GM12878 (cell line): ENCODE results near the gene PCLO. TPM values are rescaled to one million over a fixed set of nuclear protein-coding genes. Genes with fewer than 3 reads are reported as not detected.

Experiments used
- ATAC-seq: fragments of 200-7000 bp; cut with Tn5 transposase; 3 replicates; pipeline ENCODE4 v1.9.1; 2020; ENCODE audit warnings: mild to moderate bottlenecking, moderate library complexity
- BruUV-seq: library from RNA; stranded (reverse); fragments of 400-500 nt; replicated peaks from 2 replicates; lab custom pipeline; 2021; lab: Mats Ljungman, UMichigan
- CTCF ChIA-PET: fragments of 300-600 bp; sonication (Branson Sonifier 250); formaldehyde crosslinking; extraction: SDS; loops from one replicate; lab custom pipeline; 2021; ENCODE audit warnings: inconsistent platforms; lab: Yijun Ruan, JAX
- POLR2A ChIA-PET: fragments of 350-600 bp; formaldehyde crosslinking; extraction: SDS; loops from one replicate; lab custom pipeline; 2021; ENCODE audit warnings: inconsistent platforms; lab: Charles Lee
- RAD21 ChIA-PET: fragments of 300-600 bp; sonication (Branson Sonifier 250); formaldehyde crosslinking; loops from one replicate; lab custom pipeline; 2023; ENCODE audit warnings: antibody characterized with exemption; ENCODE audit not compliant: unreplicated experiment; lab: Charles Lee
- SMC1A ChIA-PET: fragments of 300-600 bp; sonication (Branson Sonifier 250); formaldehyde crosslinking; loops from one replicate; lab custom pipeline; 2023; ENCODE audit not compliant: unreplicated experiment, uncharacterized antibody; lab: Charles Lee
- DNase-seq: peaks from one replicate; pipeline ENCODE4 v3.0.0-alpha.2; 2011; ENCODE audit warnings: low read depth, low spot score
- FAIRE-seq: peaks from 3 replicates; lab custom pipeline; 2011; peaks lifted over from hg19 to GRCh38; lab: Jason Lieb, UNC
- H2AFZ ChIP-seq: 2 replicates; pipeline ENCODE4 v1.6.0; 2011; ENCODE audit warnings: low read depth, low read length, control low read depth; ENCODE audit not compliant: control insufficient read depth
- H3K27ac ChIP-seq: 2 replicates; pipeline ENCODE4 v1.5.1; 2011; ENCODE audit warnings: control low read depth; ENCODE audit not compliant: control insufficient read depth, insufficient read depth
- H3K27me3 ChIP-seq, 2 experiments: replicated peaks in 1 of 2; 2 replicates each; pipeline versions ENCODE4 v1.6.0 to v1.6.1; 2011; ENCODE audit warnings: low read length in 1 of 2; ENCODE audit not compliant: control insufficient read depth in 2 of 2, insufficient read depth in 2 of 2
- H3K36me3 ChIP-seq, 2 experiments: 2 replicates each; pipeline ENCODE4 v1.5.1; 2011; ENCODE audit warnings: low read length in 1 of 2; ENCODE audit not compliant: control insufficient read depth in 2 of 2, insufficient read depth in 2 of 2
- H3K4me1 ChIP-seq: 2 replicates; pipeline ENCODE4 v1.6.1; 2011; ENCODE audit warnings: mild to moderate bottlenecking, low read length, moderate library complexity, mixed read lengths; ENCODE audit not compliant: control insufficient read depth, insufficient read depth
- H3K4me2 ChIP-seq: 2 replicates; pipeline ENCODE4 v1.6.0; 2011; ENCODE audit warnings: control low read depth; ENCODE audit not compliant: control insufficient read depth, insufficient read depth
- H3K4me3 ChIP-seq: fragments of 200-600 bp; sonication (generic); 2 replicates; pipeline ENCODE4 v1.5.1; 2016
- H3K79me2 ChIP-seq: 2 replicates; pipeline ENCODE4 v1.6.0; 2011; ENCODE audit warnings: low read length; ENCODE audit not compliant: control insufficient read depth, insufficient read depth
- H3K9ac ChIP-seq: 2 replicates; pipeline ENCODE4 v1.8.0; 2011; ENCODE audit warnings: low read length, control low read depth, mixed read lengths; ENCODE audit not compliant: control insufficient read depth, insufficient read depth
- H3K9me3 ChIP-seq: replicated peaks from 3 replicates; pipeline ENCODE4 v1.5.1; 2011; ENCODE audit warnings: mild to moderate bottlenecking, low read length; ENCODE audit not compliant: control insufficient read depth, insufficient read depth
- H4K20me1 ChIP-seq: 2 replicates; pipeline ENCODE4 v1.6.0; 2011; ENCODE audit not compliant: control insufficient read depth, insufficient read depth
- CTCF ChIP-seq, 3 experiments: IDR thresholded peaks in 2 of 3; conservative IDR thresholded peaks in 1 of 3; 2 replicates each; pipeline ENCODE4 v1.5.1; 2011; ENCODE audit warnings: low read depth in 3 of 3, low read length in 3 of 3, mild to moderate bottlenecking in 3 of 3, control low read depth in 2 of 3, moderate library complexity in 2 of 3, inconsistent platforms in 1 of 3, mixed read lengths in 1 of 3; ENCODE audit not compliant: control insufficient read depth in 2 of 3, insufficient read depth in 1 of 3; ENCODE audit errors: extremely low read depth in 1 of 3
- E2F4 ChIP-seq: IDR thresholded peaks from 2 replicates; pipeline ENCODE4 v1.6.1; 2012; ENCODE audit warnings: low read depth, low read length, improper control_type of control experiment
- GATAD2B ChIP-seq: fragments of 450-650 bp; conservative IDR thresholded peaks from 2 replicates; pipeline ENCODE4 v1.6.1; 2017; ENCODE audit warnings: low read depth, mild to moderate bottlenecking, moderate library complexity
- MTA3 ChIP-seq: IDR thresholded peaks from 2 replicates; pipeline ENCODE4 v1.6.1; 2012; ENCODE audit warnings: low read length, inconsistent platforms, borderline replicate concordance
- NKRF ChIP-seq: fragments of 450-650 bp; conservative IDR thresholded peaks from 2 replicates; pipeline ENCODE4 v1.6.1; 2017; ENCODE audit warnings: mild to moderate bottlenecking, moderate library complexity
- PAX5 ChIP-seq: IDR thresholded peaks from 2 replicates; pipeline ENCODE4 v1.6.1; 2011; ENCODE audit warnings: low read depth, low read length, borderline replicate concordance
- PKNOX1 ChIP-seq: fragments of 450-650 bp; IDR thresholded peaks from 2 replicates; pipeline ENCODE4 v1.6.1; 2016; ENCODE audit warnings: mild to moderate bottlenecking
- SPI1 ChIP-seq: IDR thresholded peaks from 2 replicates; pipeline ENCODE4 v1.6.1; 2011; ENCODE audit warnings: low read depth, mild to moderate bottlenecking, low read length, moderate library complexity, borderline replicate concordance; ENCODE audit not compliant: insufficient read depth
- STAT1 ChIP-seq: fragments of 450-650 bp; conservative IDR thresholded peaks from 2 replicates; pipeline ENCODE4 v1.6.1; 2014; ENCODE audit warnings: antibody characterized with exemption, mild to moderate bottlenecking
- ZNF592 ChIP-seq: fragments of 450-650 bp; IDR thresholded peaks from 2 replicates; pipeline ENCODE4 v1.6.1; 2017; ENCODE audit warnings: mild to moderate bottlenecking, moderate library complexity
- WGBS: methylation state at CpG from one replicate; pipeline ENCODE4 v1.1.6; 2016; ENCODE audit warnings: low lambda C conversion rate; ENCODE audit not compliant: insufficient replicate concordance, insufficient coverage; ENCODE audit errors: missing lambda C conversion rate; 5-methylcytosine and 5-hydroxymethylcytosine counted together
- in situ Hi-C: fragments of 300-500 bp; cut with MboI; formaldehyde crosslinking; loops from 9 replicates; pipeline ENCODE4 v1.14.3; 2018; ENCODE audit warnings: mixed read lengths
- intact Hi-C: fragments of 100-400 bp; cut with micrococcal nuclease; formaldehyde crosslinking; loops from one replicate; pipeline ENCODE4 v1.14.2; 2022; ENCODE audit not compliant: unreplicated experiment
- polyA plus RNA-seq, 11 experiments: library from polyadenylated mRNA; depleted of rRNA in 4 of 11; unstranded in 6 of 11; stranded (reverse) in 5 of 11; fragments of >200 nt; fragmentation: Nextera tagmentation in 4 of 11; fragmentation: Illumina TruSeq in 1 of 11; extraction: Ambion mirVana in 4 of 11; extraction: Trizol in 1 of 11; gene quantifications; 1 replicate in 1 of 11; 2 replicates in 10 of 11; pipeline versions ENCODE4 v1.2.1 to v1.2.3, GENCODE V29; 2011 to 2016; ENCODE audit warnings: inconsistent platforms in 2 of 11, missing spikeins in 2 of 11, low read depth in 1 of 11
- total RNA-seq, 4 experiments: library from RNA; depleted of rRNA in 3 of 4; stranded (reverse); fragments of >200 nt in 3 of 4; fragmentation: Illumina TruSeq in 1 of 4; extraction: Trizol in 1 of 4; gene quantifications; 2 replicates each; pipeline versions ENCODE4 v1.2.1 to v1.2.3, GENCODE V29; 2013 to 2021

The PCLO gene
- total and polyA plus RNA-seq, 10 of the 15 experiments (the other 5 are each of a cell fraction or from before 2014, with no cell fraction given) = 0.01 to 0.08 (median 0.03) TPM; not detected in 6

GRCh38 chr7:83204715-83205114 is 42.0 kb upstream of the PCLO start (continued):
- no peak for TF ChIP-seq ZNF592
- TF ChIP-seq PKNOX1 = no peak
- no peak for TF ChIP-seq STAT1
- no peak for TF ChIP-seq SPI1

GRCh38 chr7:83201355-83201754 is 38.7 kb upstream of the PCLO start:
- BruUV-seq = no TSS peak
- no peaks in the 10 kb centered on the region for H3K4me1 ChIP-seq
- FAIRE-seq (no peak), DNase-seq (no peak), ATAC-seq (no peak)
- RAD21 ChIA-PET = no interaction called here
- H3K79me2 ChIP-seq = no peaks in the 10 kb centered on the region
- no peak overlapping the region for H3K27ac ChIP-seq
- H4K20me1 ChIP-seq = no peaks in the 10 kb centered on the region
- no peak overlapping the region for H3K9ac ChIP-seq
- SMC1A ChIA-PET = no interaction called here
- in situ Hi-C loops (no loop called here), intact Hi-C loops (no loop called here)
- H3K4me3 ChIP-seq = no peak overlapping the region
- H3K4me2 ChIP-seq = no peak overlapping the region
- CTCF ChIA-PET = no interaction called here
- WGBS = 95% methylated on average over 1 of the region's 1 CpG
- H3K9me3 ChIP-seq = no peaks in the 10 kb centered on the region
- no peaks in the 10 kb centered on the region for H3K27me3 ChIP-seq
- POLR2A ChIA-PET = no interaction called here
- H3K36me3 ChIP-seq = no peaks in the 10 kb centered on the region
- no peak overlapping the region for H2AFZ ChIP-seq
- TF ChIP-seq PKNOX1 = no peak
- no peak for TF ChIP-seq MTA3
- no peak for TF ChIP-seq PAX5
- TF ChIP-seq CTCF (IDR thresholded peaks at IDR 0.05 in 2 of 3, conservative IDR thresholded peaks at IDR 0.05 in 1 of 3; ENCODE audit: control insufficient read depth in 2 of 3, extremely low read depth in 1 of 3, insufficient read depth in 1 of 3, low read depth in 3 of 3, low read length in 3 of 3) = no peak
- TF ChIP-seq NKRF = no peak
- TF ChIP-seq GATAD2B = no peak
- TF ChIP-seq E2F4 = no peak
